ENCODE measurements around the gene VPS35L. TPM values are rescaled to one million over a fixed set of nuclear protein-coding genes. Genes with fewer than 3 reads are reported as not detected.

VPS35L gene
- total RNA-seq, 1 experiment from 2014 or later, result 11.7 TPM

- Histone ChIP-seq H3K27ac (no peak overlapping the region), H3K27me3 (ENCODE audit: insufficient read depth, low read depth) (no peaks in the 10 kb centered on the region), H3K79me2 (ENCODE audit: low read depth) (peaks cover 78% of the 10 kb centered on the region), H3K9me2 (ENCODE audit: insufficient read depth) (no peaks in the 10 kb centered on the region), H3K9me3 (ENCODE audit: insufficient read depth, low read depth) (no peaks in the 10 kb centered on the region), H2AFZ (no peak overlapping the region), H3F3A (ENCODE audit: insufficient read depth, low read depth) (peaks cover 47% of the 10 kb centered on the region), H3K4me2 (no peak overlapping the region), H3K36me3 (ENCODE audit: low read depth) (peaks cover 63% of the 10 kb centered on the region), H3K4me3 (no peak overlapping the region), H3K4me1 (replicated peaks; ENCODE audit: insufficient read depth) (peaks cover 57% of the 10 kb centered on the region), H4K20me1 (ENCODE audit: insufficient read depth) (no peaks in the 10 kb centered on the region)
- no TSS peak for BruUV-seq (replicated peaks)
- CTCF ChIA-PET, result no interaction called here
- TF ChIP-seq, protein P1, sequence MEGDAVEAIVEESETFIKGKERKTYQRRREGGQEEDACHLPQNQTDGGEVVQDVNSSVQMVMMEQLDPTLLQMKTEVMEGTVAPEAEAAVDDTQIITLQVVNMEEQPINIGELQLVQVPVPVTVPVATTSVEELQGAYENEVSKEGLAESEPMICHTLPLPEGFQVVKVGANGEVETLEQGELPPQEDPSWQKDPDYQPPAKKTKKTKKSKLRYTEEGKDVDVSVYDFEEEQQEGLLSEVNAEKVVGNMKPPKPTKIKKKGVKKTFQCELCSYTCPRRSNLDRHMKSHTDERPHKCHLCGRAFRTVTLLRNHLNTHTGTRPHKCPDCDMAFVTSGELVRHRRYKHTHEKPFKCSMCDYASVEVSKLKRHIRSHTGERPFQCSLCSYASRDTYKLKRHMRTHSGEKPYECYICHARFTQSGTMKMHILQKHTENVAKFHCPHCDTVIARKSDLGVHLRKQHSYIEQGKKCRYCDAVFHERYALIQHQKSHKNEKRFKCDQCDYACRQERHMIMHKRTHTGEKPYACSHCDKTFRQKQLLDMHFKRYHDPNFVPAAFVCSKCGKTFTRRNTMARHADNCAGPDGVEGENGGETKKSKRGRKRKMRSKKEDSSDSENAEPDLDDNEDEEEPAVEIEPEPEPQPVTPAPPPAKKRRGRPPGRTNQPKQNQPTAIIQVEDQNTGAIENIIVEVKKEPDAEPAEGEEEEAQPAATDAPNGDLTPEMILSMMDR (conservative IDR thresholded peaks at IDR 0.05), result no peak
- TF ChIP-seq EZH2 (IDR thresholded peaks at IDR 0.05; ENCODE audit: low read depth), result no peak
- intact Hi-C loops (cut with micrococcal nuclease; ENCODE audit: unreplicated experiment), result no loop called here
- no peak for DNase-seq
- POLR2A ChIA-PET (ENCODE audit: unreplicated experiment), result no interaction called here
These were observed 43.2 kb upstream of the VPS35L start for GRCh38 chr16:19512297-19512696.

DNA sequence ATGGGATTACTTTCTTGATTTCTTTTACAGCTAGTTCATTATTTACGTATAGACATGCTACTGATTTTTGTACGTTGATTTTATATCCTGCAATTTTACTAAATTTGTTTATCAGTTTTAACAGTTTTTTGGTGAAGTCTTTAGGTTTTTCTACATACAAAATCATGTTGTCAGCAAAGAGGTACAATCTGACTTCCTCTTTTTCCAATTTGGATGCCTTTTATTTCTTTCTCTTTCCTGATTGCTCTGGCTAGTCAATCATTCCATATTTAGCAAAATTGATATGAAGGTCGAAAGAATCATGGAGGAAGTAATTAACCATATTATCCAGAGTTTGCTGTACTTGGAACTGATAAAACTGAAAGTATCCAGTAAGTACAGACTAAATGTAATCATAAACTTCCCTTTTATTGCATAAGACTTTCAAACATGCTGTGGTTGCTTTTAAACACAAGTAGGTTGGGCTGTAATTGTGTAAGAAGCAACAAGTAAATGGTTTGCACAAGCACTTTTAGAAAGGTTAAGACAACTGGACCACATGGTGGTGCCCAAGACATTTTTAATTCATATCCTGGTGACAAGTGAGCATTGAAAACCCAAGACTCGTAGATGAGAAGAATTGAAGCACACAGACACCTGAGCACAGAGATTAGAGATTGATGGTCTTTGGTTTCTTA is 42.0 kb upstream of the VPS35L start:
- intact Hi-C loops (cut with micrococcal nuclease; ENCODE audit: unreplicated experiment), result no loop called here
- peak in 1 of 2 experiments; percentile 60 for DNase-seq
- Histone ChIP-seq H4K20me1 (ENCODE audit: insufficient read depth) (no peaks in the 10 kb centered on the region), H3K36me3 (ENCODE audit: low read depth) (peaks cover 59% of the 10 kb centered on the region), H3K9me2 (ENCODE audit: insufficient read depth) (no peaks in the 10 kb centered on the region), H3F3A (ENCODE audit: insufficient read depth, low read depth) (peaks cover 46% of the 10 kb centered on the region), H3K79me2 (ENCODE audit: low read depth) (peaks cover 85% of the 10 kb centered on the region), H3K4me1 (replicated peaks; ENCODE audit: insufficient read depth) (peaks cover 57% of the 10 kb centered on the region), H3K27ac (no peak overlapping the region), H3K27me3 (ENCODE audit: insufficient read depth, low read depth) (no peaks in the 10 kb centered on the region), H3K4me2 (peak overlapping the region; percentile 17; the same call in 1 of the 2 replicates), H3K4me3 (no peak overlapping the region), H2AFZ (no peak overlapping the region), H3K9me3 (ENCODE audit: insufficient read depth, low read depth) (no peaks in the 10 kb centered on the region)
- no TSS peak for BruUV-seq (replicated peaks)
- ChIA-PET CTCF (no interaction called here), POLR2A (ENCODE audit: unreplicated experiment) (no interaction called here)
- TF ChIP-seq, protein P1 (conservative IDR thresholded peaks at IDR 0.05), result no peak
- TF ChIP-seq EZH2 (IDR thresholded peaks at IDR 0.05; ENCODE audit: low read depth), result no peak

- H2AFZ ChIP-seq, result no peak overlapping the region
- no peaks in the 10 kb centered on the region for H3K27me3 ChIP-seq (ENCODE audit: insufficient read depth, low read depth)
- H3K79me2 ChIP-seq (ENCODE audit: low read depth), result peaks cover 96% of the 10 kb centered on the region
- peaks cover 45% of the 10 kb centered on the region for H3K36me3 ChIP-seq (ENCODE audit: low read depth)
- ChIA-PET POLR2A (ENCODE audit: unreplicated experiment) (interaction anchor here (1.0 kb wide), 1 partner anchor 396 kb away, joined by 5 read pairs; no protein-coding TSS in a partner anchor), CTCF (no interaction called here)
- TF ChIP-seq EZH2 (IDR thresholded peaks at IDR 0.05; ENCODE audit: low read depth), result no peak
- TF ChIP-seq, protein P1 (conservative IDR thresholded peaks at IDR 0.05), result no peak
- no peaks in the 10 kb centered on the region for H3K9me3 ChIP-seq (ENCODE audit: insufficient read depth, low read depth)
- BruUV-seq (replicated peaks), result no TSS peak
- H3K4me1 ChIP-seq (replicated peaks; ENCODE audit: insufficient read depth), result peaks cover 65% of the 10 kb centered on the region
- no peak overlapping the region for H3K4me2 ChIP-seq
- no peaks in the 10 kb centered on the region for H3K9me2 ChIP-seq (ENCODE audit: insufficient read depth)
- intact Hi-C loops (cut with micrococcal nuclease; ENCODE audit: unreplicated experiment), result no loop called here
- peaks cover 34% of the 10 kb centered on the region; the same call in 1 of the 2 replicates for H3F3A ChIP-seq (ENCODE audit: insufficient read depth, low read depth)
- no peak overlapping the region for H3K27ac ChIP-seq
- no peaks in the 10 kb centered on the region for H4K20me1 ChIP-seq (ENCODE audit: insufficient read depth)
- DNase-seq, result no peak
- H3K4me3 ChIP-seq, result no peak overlapping the region
These were observed 39.7 kb upstream of the VPS35L start for GRCh38 chr16:19515757-19516156.
